Superior temporal gyrus (tissue), 1 donor: Measurements from ENCODE around the gene LRRC10.

Experiments used
- DNase-seq: peaks from one replicate; pipeline ENCODE4 v3.0.0-alpha.2; 2016; ENCODE audit errors: extremely low spot score

The LRRC10 gene

GRCh38 chr12:69610729-69611128 lies at the start of gene LRRC10:
TSS of gene LRRC10 (minus strand) at chr12:69610907. CDS start at chr12:69610838, 69 bp downstream.
- no peak for DNase-seq

- DNase-seq = no peak
Observed at GRCh38 chr12:69660164-69660863, 49.6 kb upstream of the LRRC10 start.

- no peak for DNase-seq
Observed at GRCh38 chr12:69658203-69658602, 47.5 kb upstream of the LRRC10 start.

- no peak for DNase-seq
Observed at GRCh38 chr12:69657376-69658137, 46.9 kb upstream of the LRRC10 start.

GRCh38 chr12:69655616-69656340 lies 45.1 kb upstream of the LRRC10 start:
- DNase-seq = no peak

GRCh38 chr12:69653703-69654102 lies 43.0 kb upstream of the LRRC10 start:
- DNase-seq = no peak

- no peak for DNase-seq
Observed at GRCh38 chr12:69651922-69652321, 41.2 kb upstream of the LRRC10 start.

GRCh38 chr12:69649529-69649928 lies 38.8 kb upstream of the LRRC10 start:
- DNase-seq = no peak

- no peak for DNase-seq
Observed at GRCh38 chr12:69648476-69648875, 37.8 kb upstream of the LRRC10 start.

GRCh38 chr12:69647178-69647577 lies 36.5 kb upstream of the LRRC10 start:
- no peak for DNase-seq

GRCh38 chr12:69645031-69645430 lies 34.3 kb upstream of the LRRC10 start:
- DNase-seq = no peak

- DNase-seq = no peak
Observed at GRCh38 chr12:69644511-69644910, 33.8 kb upstream of the LRRC10 start.

GRCh38 chr12:69642531-69642930 lies 31.8 kb upstream of the LRRC10 start:
- no peak for DNase-seq

- DNase-seq = no peak
Observed at GRCh38 chr12:69641546-69641945, 30.8 kb upstream of the LRRC10 start.

- DNase-seq = peak; percentile 76
Observed at GRCh38 chr12:69639400-69640016, 28.8 kb upstream of the LRRC10 start.

- no peak for DNase-seq
Observed at GRCh38 chr12:69633061-69633460, 22.4 kb upstream of the LRRC10 start.

- no peak for DNase-seq
Observed at GRCh38 chr12:69630191-69630590, 19.5 kb upstream of the LRRC10 start.

- no peak for DNase-seq
Observed at GRCh38 chr12:69627501-69627900, 16.8 kb upstream of the LRRC10 start.

GRCh38 chr12:69623970-69624369 lies 13.3 kb upstream of the LRRC10 start:
- DNase-seq = no peak

- DNase-seq = no peak
Observed at GRCh38 chr12:69621551-69621950, 10.8 kb upstream of the LRRC10 start.

- no peak for DNase-seq
Observed at GRCh38 chr12:69620921-69621320, 10.2 kb upstream of the LRRC10 start.

- DNase-seq = no peak
Observed at GRCh38 chr12:69620077-69620476, 9.4 kb upstream of the LRRC10 start.
